Naive thymus-derived CD4-positive, alpha-beta T cell (primary cell): Measurements from ENCODE around the gene CCDC9. TPM values are rescaled to one million over a fixed set of nuclear protein-coding genes. Genes with fewer than 3 reads are reported as not detected.

Experiments
- ATAC-seq: fragments of 150-1000 bp; cut with Tn5 transposase; 2 replicates; pipeline ENCODE4 v1.10.0; 2021; ENCODE audit warnings: mild to moderate bottlenecking, moderate library complexity
- CTCF ChIA-PET: fragments of 350-600 bp; sonication (Branson Sonifier 250); formaldehyde crosslinking; loops from one replicate; lab custom pipeline; 2021; ENCODE audit warnings: antibody characterized with exemption; lab: Charles Lee
- POLR2A ChIA-PET: fragments of 350-600 bp; sonication (Branson Sonifier 250); formaldehyde crosslinking; loops from one replicate; lab custom pipeline; 2021; ENCODE audit warnings: antibody characterized with exemption, inconsistent platforms; lab: Charles Lee
- DNase-seq, 9 donors: peaks; one replicate each; pipeline versions ENCODE4 v3.0.0 to v3.0.0-alpha.2; 2020 to 2022; ENCODE audit warnings: mixed read lengths in 1 of 9
- H3K27ac ChIP-seq: one replicate; pipeline ENCODE4 v1.7.0; 2013; ENCODE audit warnings: mild to moderate bottlenecking, low read depth, low read length, moderate library complexity
- H3K27me3 ChIP-seq, 2 donors: one replicate each; pipeline ENCODE4 v1.7.0; 2013; ENCODE audit warnings: low read length in 2 of 2, mild to moderate bottlenecking in 2 of 2, moderate library complexity in 2 of 2; ENCODE audit not compliant: control insufficient read depth in 2 of 2, insufficient read depth in 2 of 2
- H3K36me3 ChIP-seq, 3 experiments: 1 replicate in 2 of 3; 2 replicates in 1 of 3; pipeline ENCODE4 v1.7.0; 2013; ENCODE audit warnings: low read length in 3 of 3, mild to moderate bottlenecking in 3 of 3, moderate library complexity in 1 of 3; ENCODE audit not compliant: insufficient read depth in 3 of 3, control insufficient read depth in 2 of 3
- H3K4me1 ChIP-seq, 2 donors: one replicate each; pipeline ENCODE4 v1.7.0; 2013; ENCODE audit warnings: low read length in 2 of 2, mild to moderate bottlenecking in 2 of 2, moderate library complexity in 1 of 2; ENCODE audit not compliant: control insufficient read depth in 2 of 2, insufficient read depth in 2 of 2
- H3K4me3 ChIP-seq: 2 replicates; pipeline ENCODE4 v1.7.0; 2013; ENCODE audit warnings: mild to moderate bottlenecking, low read length
- H3K9me3 ChIP-seq, 3 experiments: 1 replicate in 2 of 3; 2 replicates in 1 of 3; pipeline ENCODE4 v1.7.0; 2013; ENCODE audit warnings: low read length in 3 of 3; ENCODE audit not compliant: control insufficient read depth in 2 of 3
- H3K27ac Mint-ChIP-seq, 9 donors: one replicate each; pipeline ENCODE4 v1.8.0; 2020 to 2022; ENCODE audit warnings: mixed read lengths in 9 of 9, mild to moderate bottlenecking in 8 of 9, moderate library complexity in 5 of 9, inconsistent platforms in 2 of 9
- H3K27me3 Mint-ChIP-seq, 5 donors: one replicate each; pipeline ENCODE4 v1.8.0; 2021 to 2022; ENCODE audit warnings: mixed read lengths in 5 of 5, mild to moderate bottlenecking in 1 of 5
- H3K36me3 Mint-ChIP-seq, 5 donors: one replicate each; pipeline ENCODE4 v1.8.0; 2020 to 2022; ENCODE audit warnings: mixed read lengths in 5 of 5, mild to moderate bottlenecking in 3 of 5, inconsistent platforms in 1 of 5
- H3K4me1 Mint-ChIP-seq, 7 donors: one replicate each; pipeline ENCODE4 v1.8.0; 2020 to 2022; ENCODE audit warnings: mixed read lengths in 7 of 7, mild to moderate bottlenecking in 3 of 7, inconsistent platforms in 1 of 7
- H3K4me3 Mint-ChIP-seq, 10 donors: one replicate each; pipeline ENCODE4 v1.8.0; 2020 to 2022; ENCODE audit warnings: mild to moderate bottlenecking in 10 of 10, mixed read lengths in 10 of 10, moderate library complexity in 6 of 10, inconsistent platforms in 2 of 10
- H3K9me3 Mint-ChIP-seq, 11 donors: one replicate each; pipeline ENCODE4 v1.8.0; 2020 to 2022; ENCODE audit warnings: mixed read lengths in 11 of 11, mild to moderate bottlenecking in 4 of 11, inconsistent platforms in 1 of 11, moderate library complexity in 1 of 11
- intact Hi-C, 2 donors: fragments of 100-400 bp; cut with micrococcal nuclease; formaldehyde crosslinking; loops; one replicate each; pipeline ENCODE4 v1.15.1; 2023
- polyA plus RNA-seq, 2 donors: library from polyadenylated mRNA; unstranded; fragments of 300-500 nt; fragmentation: Illumina TruSeq; gene quantifications; one replicate each; pipeline ENCODE4 v1.2.3, GENCODE V29; 2021
- total RNA-seq, 6 experiments: library from RNA in 5 of 6; stranded (reverse) in 5 of 6; gene quantifications; 1 replicate in 5 of 6; 2 replicates in 1 of 6; pipeline ENCODE4 v1.2.3 and lab custom pipeline; 2021 to 2026

The CCDC9 gene
- total and polyA plus RNA-seq, 7 experiments from 2014 or later: 8.5 to 80.0 (median 45.9) TPM

DNA sequence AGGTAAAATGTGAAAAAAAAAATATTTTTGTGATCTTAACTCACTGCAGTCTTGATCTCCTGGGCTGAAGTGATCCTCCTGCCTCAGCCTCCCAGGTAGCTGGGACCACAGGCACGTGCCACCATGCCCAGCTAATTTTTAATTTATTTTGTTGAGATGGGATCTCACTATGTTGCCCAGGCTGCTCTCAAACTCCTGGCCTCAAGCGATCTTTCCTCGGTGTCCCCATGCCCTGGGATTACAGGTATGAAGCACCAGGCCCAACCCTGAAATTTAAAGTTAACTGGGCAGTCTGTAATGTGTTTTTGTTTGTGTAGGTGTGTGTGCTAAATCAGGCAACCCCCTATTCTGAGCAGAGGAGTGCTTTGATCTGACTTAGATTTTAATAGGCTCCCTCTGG lies 50.0 kb downstream of the CCDC9 start:
- Mint-ChIP-seq H3K27ac (no peak overlapping the region), H3K36me3 (peaks cover 0 to 3% (median 0%) of the 10 kb centered on the region in 5 donors), H3K27me3 (peaks cover 0 to 30% (median 17%) of the 10 kb centered on the region in 5 donors), H3K4me1 (peaks cover 0 to 10% (median 5%) of the 10 kb centered on the region in 7 donors), H3K4me3 (no peak overlapping the region), H3K9me3 (no peaks in the 10 kb centered on the region)
- CTCF ChIA-PET: interaction anchor here (0.7 kb wide), 1 partner anchor 15 kb away, joined by 3 read pairs; no protein-coding TSS in a partner anchor
- no peaks in the 10 kb centered on the region for H3K27me3 ChIP-seq
- POLR2A ChIA-PET: interaction anchor here (0.6 kb wide), 1 partner anchor 390 kb away, joined by 5 read pairs; no protein-coding TSS in a partner anchor
- H3K4me1 ChIP-seq: no peaks in the 10 kb centered on the region
- H3K9me3 ChIP-seq: no peaks in the 10 kb centered on the region
- no peak overlapping the region for H3K27ac ChIP-seq
- DNase-seq: no peak
- no peak for ATAC-seq
- no peak overlapping the region for H3K4me3 ChIP-seq
- H3K36me3 ChIP-seq: no peaks in the 10 kb centered on the region
- intact Hi-C loops: no loop called here

DNA sequence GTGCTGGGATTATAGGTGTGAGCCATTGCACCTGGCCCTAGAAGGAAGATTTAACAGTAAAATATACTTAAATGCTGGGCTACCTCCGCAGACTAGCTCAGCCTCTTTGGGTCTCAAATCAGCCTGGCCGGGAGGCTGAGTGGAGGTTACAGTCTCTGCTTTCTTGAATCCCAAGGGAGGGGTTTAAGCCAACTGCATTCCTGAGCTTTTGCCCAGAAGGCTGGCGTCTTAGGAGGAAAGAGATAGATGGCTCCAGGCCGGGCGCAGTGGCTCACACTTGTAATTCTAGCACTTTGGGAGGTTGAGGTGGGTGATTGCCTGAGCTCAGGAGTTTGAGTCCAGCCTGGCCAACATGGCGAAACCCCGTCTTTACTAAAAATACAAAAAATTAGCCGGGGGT lies 52.7 kb downstream of the CCDC9 start:
- H3K27ac Mint-ChIP-seq: no peak overlapping the region
- DNase-seq: no peak
- H3K4me3 ChIP-seq: no peak overlapping the region
- no peaks in the 10 kb centered on the region for H3K9me3 ChIP-seq
- intact Hi-C loops: no loop called here
- no peak for ATAC-seq
- peaks cover 0 to 7% (median 5%) of the 10 kb centered on the region in 7 donors for H3K4me1 Mint-ChIP-seq
- H3K9me3 Mint-ChIP-seq: no peaks in the 10 kb centered on the region
- CTCF ChIA-PET: no interaction called here
- H3K27me3 Mint-ChIP-seq: peaks cover 0 to 30% (median 17%) of the 10 kb centered on the region in 5 donors
- POLR2A ChIA-PET: interaction anchor here (1.1 kb wide), 1 partner anchor 14 kb away, joined by 3 read pairs; no protein-coding TSS in a partner anchor
- no peak overlapping the region for H3K27ac ChIP-seq
- H3K36me3 Mint-ChIP-seq: peaks cover 0 to 3% (median 0%) of the 10 kb centered on the region in 5 donors
- no peaks in the 10 kb centered on the region for H3K36me3 ChIP-seq
- H3K27me3 ChIP-seq: no peaks in the 10 kb centered on the region
- H3K4me3 Mint-ChIP-seq: no peak overlapping the region
- H3K4me1 ChIP-seq: no peaks in the 10 kb centered on the region

DNA sequence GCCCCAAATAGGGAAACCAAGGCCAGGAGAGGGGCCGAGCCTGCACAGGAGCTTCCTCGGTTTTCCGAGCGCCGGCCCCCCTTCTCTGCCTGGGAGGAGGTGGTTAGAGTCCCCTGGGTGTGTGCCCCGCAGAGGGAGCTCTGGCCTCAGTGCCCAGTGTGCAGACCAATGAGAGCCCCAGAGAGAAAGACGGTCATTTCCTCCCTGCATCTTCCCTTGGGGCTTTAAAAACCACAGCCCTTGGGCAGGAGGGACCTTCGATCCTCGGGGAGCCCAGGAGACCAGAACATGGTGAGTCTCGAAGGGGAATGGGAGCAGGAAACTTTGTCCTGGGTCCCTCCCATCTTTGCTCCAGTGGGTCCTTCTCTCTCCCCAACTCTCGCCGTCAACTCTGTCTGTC lies 53.3 kb downstream of the CCDC9 start, which contains the start of gene C5AR1:
Gene C5AR1, plus strand, starts transcription at position 254 of the 400 bp plus-strand sequence. Its CDS starts 35 bp downstream, at position 289.
- peak within 1 kb of the TSS in 1 of 10 donors; percentile 49 for H3K4me3 Mint-ChIP-seq
- ChIA-PET CTCF (no interaction called here), POLR2A (interaction anchor here (1.1 kb wide), 1 partner anchor 14 kb away, joined by 3 read pairs; no protein-coding TSS in a partner anchor)
- Histone ChIP-seq H3K27ac (no peak within 1 kb of the TSS), H3K27me3 (no peaks in the 10 kb centered on the region), H3K36me3 (no peaks in the 10 kb centered on the region), H3K4me1 (no peaks in the 10 kb centered on the region), H3K4me3 (no peak within 1 kb of the TSS), H3K9me3 (no peaks in the 10 kb centered on the region)
- no peak within 1 kb of the TSS for H3K27ac Mint-ChIP-seq
- peaks cover 0 to 6% (median 5%) of the 10 kb centered on the region in 7 donors for H3K4me1 Mint-ChIP-seq
- intact Hi-C loops: no loop called here
- peaks cover 0 to 3% (median 0%) of the 10 kb centered on the region in 5 donors for H3K36me3 Mint-ChIP-seq
- DNase-seq (no peak), ATAC-seq (peak; percentile 82)
- no peaks in the 10 kb centered on the region for H3K9me3 Mint-ChIP-seq
- H3K27me3 Mint-ChIP-seq: peaks cover 0 to 30% (median 17%) of the 10 kb centered on the region in 5 donors

DNA sequence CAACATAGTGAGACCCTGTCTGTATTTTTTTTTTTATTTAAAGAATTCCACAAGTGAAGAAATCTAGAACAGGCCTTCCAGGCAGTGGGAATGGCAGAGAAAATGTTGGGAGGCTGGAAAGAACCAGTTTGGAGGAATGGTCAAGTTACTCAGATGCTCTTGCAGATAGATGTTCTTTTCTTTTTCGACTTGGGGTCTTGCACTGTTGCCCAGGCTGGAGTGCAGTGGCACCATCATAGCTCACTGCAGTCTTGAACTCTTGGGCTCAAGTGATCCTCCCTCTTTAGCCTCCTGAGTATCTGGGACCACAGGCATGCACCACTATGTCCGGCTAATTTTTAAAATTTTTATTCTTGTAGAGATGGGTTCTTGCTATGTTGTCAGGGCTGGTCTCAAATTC lies 54.0 kb downstream of the CCDC9 start:
- ATAC-seq (no peak), DNase-seq (no peak)
- Mint-ChIP-seq H3K27me3 (peaks cover 0 to 30% (median 18%) of the 10 kb centered on the region in 5 donors), H3K36me3 (peaks cover 0 to 2% (median 0%) of the 10 kb centered on the region in 5 donors), H3K9me3 (no peaks in the 10 kb centered on the region), H3K27ac (no peak overlapping the region), H3K4me1 (peaks cover 0 to 3% (median 2%) of the 10 kb centered on the region in 7 donors), H3K4me3 (peak overlapping the region in 1 of 10 donors; percentile 49)
- Histone ChIP-seq H3K27me3 (no peaks in the 10 kb centered on the region), H3K36me3 (no peaks in the 10 kb centered on the region), H3K9me3 (no peaks in the 10 kb centered on the region), H3K4me1 (no peaks in the 10 kb centered on the region), H3K4me3 (no peak overlapping the region), H3K27ac (no peak overlapping the region)
- intact Hi-C loops: no loop called here
- ChIA-PET CTCF (no interaction called here), POLR2A (interaction anchor here (0.6 kb wide), 1 partner anchor 33 kb away, joined by 3 read pairs; no protein-coding TSS in a partner anchor)

DNA sequence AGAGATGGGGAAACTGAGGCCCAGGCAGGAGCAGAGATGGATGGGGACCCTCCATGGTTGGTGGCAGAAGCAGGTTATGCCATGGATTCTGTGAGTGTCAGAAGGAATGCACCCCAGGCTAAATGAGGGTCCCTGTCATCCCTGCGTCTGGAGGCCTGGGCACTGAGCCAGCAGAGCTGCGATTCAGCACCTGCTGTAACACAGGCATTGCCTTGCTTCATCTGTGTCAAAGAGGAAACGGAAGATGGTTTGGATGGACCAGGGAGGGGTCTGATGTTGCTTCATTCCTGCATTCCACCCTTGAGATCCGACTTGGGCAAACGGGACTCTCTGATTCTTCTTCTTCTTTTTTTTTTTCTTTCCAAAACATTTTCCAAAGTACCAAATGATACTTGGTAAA lies 54.5 kb downstream of the CCDC9 start:
- H3K4me1 ChIP-seq: no peaks in the 10 kb centered on the region
- Mint-ChIP-seq H3K4me3 (no peak overlapping the region), H3K36me3 (no peaks in the 10 kb centered on the region), H3K4me1 (peaks cover 0 to 1% (median 0%) of the 10 kb centered on the region in 7 donors), H3K27ac (no peak overlapping the region), H3K27me3 (peaks cover 0 to 33% (median 20%) of the 10 kb centered on the region in 5 donors), H3K9me3 (no peaks in the 10 kb centered on the region)
- H3K27ac ChIP-seq: no peak overlapping the region
- no peaks in the 10 kb centered on the region for H3K9me3 ChIP-seq
- DNase-seq: no peak
- CTCF ChIA-PET: no interaction called here
- ATAC-seq: no peak
- H3K27me3 ChIP-seq: no peaks in the 10 kb centered on the region
- no peaks in the 10 kb centered on the region for H3K36me3 ChIP-seq
- no peak overlapping the region for H3K4me3 ChIP-seq
- intact Hi-C loops: no loop called here
- POLR2A ChIA-PET: interaction anchor here (0.6 kb wide), 1 partner anchor 33 kb away, joined by 3 read pairs; no protein-coding TSS in a partner anchor

DNA sequence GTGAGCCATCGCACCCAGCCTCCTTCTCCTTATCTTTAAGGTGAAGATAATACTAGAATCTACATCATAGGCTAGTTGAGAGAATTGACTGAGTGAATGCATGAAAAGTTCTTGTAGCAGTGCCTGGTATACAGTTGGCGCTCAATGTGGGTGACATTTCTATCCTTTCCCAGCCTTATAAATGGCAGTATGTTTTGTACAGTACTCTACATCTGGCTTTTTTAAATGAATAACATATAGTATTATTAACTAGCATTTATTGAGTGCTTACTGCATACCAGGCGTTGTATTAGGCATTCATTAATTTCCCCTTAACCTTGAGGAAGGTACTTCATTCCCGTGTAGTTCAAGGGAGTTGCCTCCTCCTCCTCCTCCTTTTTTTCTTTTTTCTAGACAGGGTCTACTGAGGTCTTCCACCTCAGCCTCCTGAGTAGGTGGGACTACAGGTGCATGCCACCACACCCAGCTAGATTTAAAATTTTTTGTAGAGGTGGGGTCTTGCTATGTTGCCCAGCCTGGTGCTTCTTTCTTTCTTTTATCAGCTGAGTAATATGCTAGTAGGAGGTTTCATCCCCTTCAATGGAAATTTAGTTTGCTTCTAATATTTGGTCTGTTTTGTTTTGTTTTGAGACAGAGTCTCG lies 56.2 kb downstream of the CCDC9 start:
- ChIA-PET POLR2A (no interaction called here), CTCF (no interaction called here)
- H3K27ac ChIP-seq: no peak overlapping the region
- no peaks in the 10 kb centered on the region for H3K36me3 Mint-ChIP-seq
- H3K4me3 Mint-ChIP-seq: no peak overlapping the region
- H3K36me3 ChIP-seq: no peaks in the 10 kb centered on the region
- no peak overlapping the region for H3K4me3 ChIP-seq
- no peaks in the 10 kb centered on the region for H3K9me3 Mint-ChIP-seq
- H3K27ac Mint-ChIP-seq: no peak overlapping the region
- peaks cover 0 to 3% (median 0%) of the 10 kb centered on the region in 7 donors for H3K4me1 Mint-ChIP-seq
- no peaks in the 10 kb centered on the region for H3K27me3 ChIP-seq
- no peaks in the 10 kb centered on the region for H3K4me1 ChIP-seq
- H3K9me3 ChIP-seq: no peaks in the 10 kb centered on the region
- ATAC-seq (no peak), DNase-seq (no peak)
- H3K27me3 Mint-ChIP-seq: peaks cover under 1 to 38% (median 17%) of the 10 kb centered on the region in 5 donors
- intact Hi-C loops: no loop called here
